HEK293 (cell line): Measurements from ENCODE around the gene DACT3.

Source experiments
- CTCF ChIA-PET: fragments of 350-600 bp; formaldehyde crosslinking; extraction: SDS; loops from one replicate; lab custom pipeline; 2021; ENCODE audit warnings: antibody characterized with exemption; lab: Yijun Ruan, JAX
- POLR2A ChIA-PET: fragments of 300-600 bp; formaldehyde crosslinking; extraction: SDS; loops from one replicate; lab custom pipeline; 2020; ENCODE audit warnings: antibody characterized with exemption, inconsistent platforms; lab: Yijun Ruan, JAX
- H3K27ac ChIP-seq: fragments of 200-500 bp; sonication (Bioruptor generic); 2 replicates; pipeline ENCODE4 v1.5.1; 2014; ENCODE audit warnings: low read depth, low read length, control low read depth, inconsistent platforms; ENCODE audit errors: extremely low read depth
- H3K36me3 ChIP-seq, 2 experiments: fragments of 200-500 bp in 1 of 2; sonication (Bioruptor generic) in 1 of 2; 1 replicate in 1 of 2; 2 replicates in 1 of 2; pipeline ENCODE4 v1.5.1; 2014 to 2017; ENCODE audit warnings: inconsistent platforms in 2 of 2, low read length in 2 of 2; ENCODE audit not compliant: control insufficient read depth in 2 of 2, insufficient read depth in 1 of 2
- H3K4me1 ChIP-seq: fragments of 200-500 bp; sonication (Bioruptor generic); 2 replicates; pipeline ENCODE4 v1.5.1; 2014; ENCODE audit warnings: mild to moderate bottlenecking, low read length, inconsistent platforms; ENCODE audit not compliant: control insufficient read depth, insufficient read depth
- H3K4me3 ChIP-seq: 2 replicates; pipeline ENCODE4 v1.5.1; 2011; ENCODE audit warnings: low read depth, mild to moderate bottlenecking, control low read depth, low read length, moderate library complexity
- H3K9me3 ChIP-seq: fragments of 200-500 bp; sonication (Bioruptor generic); 2 replicates; pipeline ENCODE4 v1.5.1; 2014; ENCODE audit warnings: low read depth, low read length, inconsistent platforms; ENCODE audit not compliant: control insufficient read depth, insufficient read depth
- CTCF ChIP-seq: fragments of 450-650 bp; formaldehyde crosslinking; IDR thresholded peaks from 2 replicates; pipeline ENCODE4 v1.5.1; 2016; ENCODE audit warnings: missing biosample characterization, missing genetic modification characterization
- IKZF3 ChIP-seq: fragments of 450-650 bp; IDR thresholded peaks from 2 replicates; pipeline ENCODE4 v1.5.0; 2018; ENCODE audit warnings: missing biosample characterization, mild to moderate bottlenecking, missing genetic modification characterization, moderate library complexity
- KLF8 ChIP-seq: fragments of 450-650 bp; formaldehyde crosslinking; IDR thresholded peaks from 2 replicates; pipeline ENCODE4 v1.5.1; 2016; ENCODE audit warnings: missing biosample characterization, missing genetic modification characterization
- PBX3 ChIP-seq: sonication (generic); formaldehyde crosslinking; IDR thresholded peaks from 2 replicates; pipeline ENCODE4 v1.8.1; 2022; ENCODE audit warnings: mild to moderate bottlenecking, moderate library complexity, missing genetic modification reagents
- PRDM6 ChIP-seq: fragments of 450-650 bp; formaldehyde crosslinking; IDR thresholded peaks from 2 replicates; pipeline ENCODE4 v1.5.1; 2017; ENCODE audit warnings: missing biosample characterization, missing genetic modification characterization
- SCRT1 ChIP-seq: fragments of 450-650 bp; formaldehyde crosslinking; IDR thresholded peaks from 2 replicates; pipeline ENCODE4 v1.5.1; 2016; ENCODE audit warnings: missing biosample characterization, missing genetic modification characterization, borderline replicate concordance
- TRIM28 ChIP-seq: IDR thresholded peaks from 2 replicates; pipeline ENCODE4 v1.6.1; 2011; ENCODE audit warnings: low read length, control low read depth, borderline replicate concordance
- YY1 ChIP-seq: fragments of 450-650 bp; formaldehyde crosslinking; IDR thresholded peaks from 2 replicates; pipeline ENCODE4 v1.5.1; 2018; ENCODE audit warnings: missing biosample characterization, missing genetic modification characterization
- ZBTB17 ChIP-seq: fragments of 450-650 bp; formaldehyde crosslinking; IDR thresholded peaks from 2 replicates; pipeline ENCODE4 v1.5.1; 2016; ENCODE audit warnings: missing biosample characterization, missing genetic modification characterization
- ZBTB21 ChIP-seq: fragments of 450-650 bp; formaldehyde crosslinking; IDR thresholded peaks from 2 replicates; pipeline ENCODE4 v1.5.1; 2017; ENCODE audit warnings: missing biosample characterization, missing genetic modification characterization
- ZBTB6 ChIP-seq: fragments of 450-650 bp; formaldehyde crosslinking; IDR thresholded peaks from 2 replicates; pipeline ENCODE4 v1.5.1; 2017; ENCODE audit warnings: missing biosample characterization, missing genetic modification characterization
- ZFHX2 ChIP-seq: fragments of 450-650 bp; formaldehyde crosslinking; conservative IDR thresholded peaks from 2 replicates; pipeline ENCODE4 v1.5.1; 2016; ENCODE audit warnings: missing biosample characterization, missing genetic modification characterization
- ZFP37 ChIP-seq: fragments of 450-650 bp; formaldehyde crosslinking; IDR thresholded peaks from 2 replicates; pipeline ENCODE4 v1.5.1; 2016; ENCODE audit warnings: missing biosample characterization, missing genetic modification characterization
- ZIC2 ChIP-seq: fragments of 450-650 bp; formaldehyde crosslinking; IDR thresholded peaks from 2 replicates; pipeline ENCODE4 v1.5.1; 2016; ENCODE audit warnings: missing biosample characterization, missing genetic modification characterization
- ZNF132 ChIP-seq: fragments of 450-650 bp; formaldehyde crosslinking; IDR thresholded peaks from 2 replicates; pipeline ENCODE4 v1.5.1; 2017; ENCODE audit warnings: missing biosample characterization, missing genetic modification characterization, borderline replicate concordance
- ZNF175 ChIP-seq: fragments of 450-650 bp; formaldehyde crosslinking; IDR thresholded peaks from 2 replicates; pipeline ENCODE4 v1.5.1; 2016; ENCODE audit warnings: missing biosample characterization, missing genetic modification characterization
- ZNF266 ChIP-seq: fragments of 450-650 bp; formaldehyde crosslinking; IDR thresholded peaks from 2 replicates; pipeline ENCODE4 v1.5.1; 2016; ENCODE audit warnings: missing biosample characterization, missing genetic modification characterization, low read depth
- ZNF335 ChIP-seq: fragments of 450-650 bp; formaldehyde crosslinking; conservative IDR thresholded peaks from 2 replicates; pipeline ENCODE4 v1.5.1; 2016; ENCODE audit warnings: missing biosample characterization, missing genetic modification characterization
- ZNF416 ChIP-seq: fragments of 450-650 bp; formaldehyde crosslinking; IDR thresholded peaks from 2 replicates; pipeline ENCODE4 v1.5.1; 2016; ENCODE audit warnings: missing biosample characterization, missing genetic modification characterization
- ZNF423 ChIP-seq: fragments of 450-650 bp; formaldehyde crosslinking; IDR thresholded peaks from 2 replicates; pipeline ENCODE4 v1.5.1; 2016; ENCODE audit warnings: missing biosample characterization, missing genetic modification characterization
- ZNF513 ChIP-seq: fragments of 450-650 bp; IDR thresholded peaks from 2 replicates; pipeline ENCODE4 v1.5.1; 2018; ENCODE audit warnings: missing biosample characterization, missing genetic modification characterization
- ZNF521 ChIP-seq: fragments of 450-650 bp; formaldehyde crosslinking; IDR thresholded peaks from 2 replicates; pipeline ENCODE4 v1.5.1; 2017; ENCODE audit warnings: missing biosample characterization, mild to moderate bottlenecking, missing genetic modification characterization
- ZNF548 ChIP-seq: fragments of 450-650 bp; formaldehyde crosslinking; IDR thresholded peaks from 2 replicates; pipeline ENCODE4 v1.5.1; 2016; ENCODE audit warnings: missing biosample characterization, missing genetic modification characterization
- ZNF561 ChIP-seq: fragments of 450-650 bp; IDR thresholded peaks from 2 replicates; pipeline ENCODE4 v1.5.1; 2018; ENCODE audit warnings: missing biosample characterization, missing genetic modification characterization, borderline replicate concordance
- ZNF600 ChIP-seq: fragments of 450-650 bp; formaldehyde crosslinking; IDR thresholded peaks from 2 replicates; pipeline ENCODE4 v1.5.1; 2016; ENCODE audit warnings: missing biosample characterization, missing genetic modification characterization
- ZNF654 ChIP-seq: fragments of 450-650 bp; formaldehyde crosslinking; IDR thresholded peaks from 2 replicates; pipeline ENCODE4 v1.5.1; 2016; ENCODE audit warnings: low read depth, missing biosample characterization, missing genetic modification characterization
- ZNF660 ChIP-seq: fragments of 450-650 bp; IDR thresholded peaks from 2 replicates; pipeline ENCODE4 v1.5.1; 2018; ENCODE audit warnings: missing biosample characterization, mild to moderate bottlenecking, missing genetic modification characterization
- ZNF664 ChIP-seq: fragments of 450-650 bp; formaldehyde crosslinking; IDR thresholded peaks from 2 replicates; pipeline ENCODE4 v1.5.1; 2016; ENCODE audit warnings: missing biosample characterization, missing genetic modification characterization
- ZNF768 ChIP-seq: fragments of 450-650 bp; formaldehyde crosslinking; IDR thresholded peaks from 2 replicates; pipeline ENCODE4 v1.5.1; 2018; ENCODE audit warnings: missing biosample characterization, mild to moderate bottlenecking, missing genetic modification characterization
- ZNF791 ChIP-seq: fragments of 450-650 bp; formaldehyde crosslinking; IDR thresholded peaks from 2 replicates; pipeline ENCODE4 v1.5.1; 2016; ENCODE audit warnings: missing biosample characterization, missing genetic modification characterization
- ZSCAN30 ChIP-seq: fragments of 450-650 bp; IDR thresholded peaks from 2 replicates; pipeline ENCODE4 v1.5.1; 2018; ENCODE audit warnings: missing biosample characterization, mild to moderate bottlenecking, missing genetic modification characterization, moderate library complexity
- ZXDB ChIP-seq: fragments of 450-650 bp; formaldehyde crosslinking; IDR thresholded peaks from 2 replicates; pipeline ENCODE4 v1.5.1; 2016; ENCODE audit warnings: missing biosample characterization, missing genetic modification characterization

The DACT3 gene

GRCh38 chr19:46661735-46662592, 982 bp upstream of the DACT3 start:
- POLR2A ChIA-PET: interaction anchor here (0.5 to 2.7 kb wide), 17 partner anchors 9 to 1030 kb away, joined by 3 to 27 read pairs (median 4); partner anchors contain the start of genes CALM3 and IRF2BP1
- CTCF ChIA-PET: interaction anchor here (0.5 to 7.6 kb wide), 52 partner anchors 9 to 626 kb away, joined by 3 to 327 read pairs (median 5); partner anchors contain the start of genes CALM3, GNG8 and PTGIR
- no peak overlapping the region for H3K27ac ChIP-seq
- H3K4me1 ChIP-seq: peaks cover 21% of the 10 kb centered on the region
- no peaks in the 10 kb centered on the region for H3K9me3 ChIP-seq
- H3K4me3 ChIP-seq: peak overlapping the region; percentile 26
- no peaks in the 10 kb centered on the region for H3K36me3 ChIP-seq
- TF ChIP-seq PBX3 (CRISPR knock-in tag): no peak
- 0 out of 2 replicates have a peak, but pooled peaks have one; percentile 36 for TF ChIP-seq IKZF3 (tag by site-specific recombination)
- 0 out of 2 replicates have a peak, but pooled peaks have one; percentile 12 for TF ChIP-seq ZIC2
- TF ChIP-seq SCRT1 (tag by site-specific recombination): no peak
- TF ChIP-seq ZNF768 (tag by site-specific recombination): peak; percentile 84
- TF ChIP-seq ZNF561 (tag by site-specific recombination): 0 out of 2 replicates have a peak, but pooled peaks have one; percentile 61
- TF ChIP-seq ZNF664: no peak
- no peak for TF ChIP-seq KLF8 (tag by site-specific recombination)
- no peak for TF ChIP-seq TRIM28
- peak; percentile 86 for TF ChIP-seq ZBTB17 (tag by site-specific recombination)
- no peak for TF ChIP-seq ZFP37
- TF ChIP-seq ZNF266: no peak
- TF ChIP-seq ZXDB: peak; percentile 24; the same call in 1 of the 2 replicates
- no peak for TF ChIP-seq ZNF423
- TF ChIP-seq ZNF335 (tag by site-specific recombination): peak; percentile 62; the same call in 1 of the 2 replicates
- peak; percentile 86 for TF ChIP-seq CTCF (tag by site-specific recombination)
- TF ChIP-seq ZBTB6 (tag by site-specific recombination): 0 out of 2 replicates have a peak, but pooled peaks have one; percentile 43
- no peak for TF ChIP-seq ZNF600 (tag by site-specific recombination)
- no peak for TF ChIP-seq ZNF521
- TF ChIP-seq ZFHX2: no peak
- no peak for TF ChIP-seq ZNF548
- TF ChIP-seq ZNF416 (tag by site-specific recombination): no peak
- peak; percentile 94 for TF ChIP-seq ZNF654 (tag by site-specific recombination)
- TF ChIP-seq ZBTB21 (tag by site-specific recombination): no peak
- no peak for TF ChIP-seq ZNF513
- TF ChIP-seq YY1: no peak
- no peak for TF ChIP-seq PRDM6 (tag by site-specific recombination)
- no peak for TF ChIP-seq ZNF132 (tag by site-specific recombination)
- peak; percentile 61; the same call in 1 of the 2 replicates for TF ChIP-seq ZSCAN30 (tag by site-specific recombination)
- TF ChIP-seq ZNF660: peak; percentile 58; the same call in 1 of the 2 replicates
- TF ChIP-seq ZNF175 (tag by site-specific recombination): no peak
- TF ChIP-seq ZNF791: no peak
